HEK293 (cell line): ENCODE data around the gene STRA6.
A peak's percentile ranks its signal among the peaks of the same experiment; 100 is the strongest.

Source experiments
- HOXA7 ChIP-seq: sonication (generic); formaldehyde crosslinking; IDR thresholded peaks from 2 replicates; pipeline ENCODE4 v1.8.1; 2022; ENCODE audit warnings: missing genetic modification reagents, borderline replicate concordance
- YY2 ChIP-seq: fragments of 450-650 bp; formaldehyde crosslinking; IDR thresholded peaks from 2 replicates; pipeline ENCODE4 v1.5.1; 2016; ENCODE audit warnings: missing biosample characterization, missing genetic modification characterization
- ZIC2 ChIP-seq: fragments of 450-650 bp; formaldehyde crosslinking; IDR thresholded peaks from 2 replicates; pipeline ENCODE4 v1.5.1; 2016; ENCODE audit warnings: missing biosample characterization, missing genetic modification characterization
- ZNF24 ChIP-seq: fragments of 450-650 bp; formaldehyde crosslinking; IDR thresholded peaks from 2 replicates; pipeline ENCODE4 v1.5.1; 2016; ENCODE audit warnings: missing biosample characterization, missing genetic modification characterization
- ZNF366 ChIP-seq: fragments of 450-650 bp; formaldehyde crosslinking; conservative IDR thresholded peaks from 2 replicates; pipeline ENCODE4 v1.5.1; 2016; ENCODE audit warnings: missing biosample characterization, missing genetic modification characterization
- ZNF404 ChIP-seq: fragments of 450-650 bp; formaldehyde crosslinking; IDR thresholded peaks from 2 replicates; pipeline ENCODE4 v1.5.1; 2017; ENCODE audit warnings: missing biosample characterization, missing genetic modification characterization
- ZNF433 ChIP-seq: fragments of 450-650 bp; formaldehyde crosslinking; IDR thresholded peaks from 2 replicates; pipeline ENCODE4 v1.5.1; 2016; ENCODE audit warnings: missing biosample characterization, missing genetic modification characterization, low read depth
- ZNF510 ChIP-seq: fragments of 450-650 bp; formaldehyde crosslinking; IDR thresholded peaks from 2 replicates; pipeline ENCODE4 v1.5.1; 2018; ENCODE audit warnings: mild to moderate bottlenecking, missing genetic modification characterization, missing biosample characterization; ENCODE audit not compliant: insufficient replicate concordance
- ZNF548 ChIP-seq: fragments of 450-650 bp; formaldehyde crosslinking; IDR thresholded peaks from 2 replicates; pipeline ENCODE4 v1.5.1; 2016; ENCODE audit warnings: missing biosample characterization, missing genetic modification characterization
- ZNF558 ChIP-seq: fragments of 450-650 bp; formaldehyde crosslinking; IDR thresholded peaks from 2 replicates; pipeline ENCODE4 v1.5.1; 2016; ENCODE audit warnings: missing biosample characterization, missing genetic modification characterization
- ZNF677 ChIP-seq: fragments of 450-650 bp; IDR thresholded peaks from 2 replicates; pipeline ENCODE4 v1.5.0; 2018; ENCODE audit warnings: missing biosample characterization, mild to moderate bottlenecking, missing genetic modification characterization, moderate library complexity
- ZNF785 ChIP-seq: fragments of 450-650 bp; formaldehyde crosslinking; IDR thresholded peaks from 2 replicates; pipeline ENCODE4 v1.5.1; 2016; ENCODE audit warnings: missing biosample characterization, missing genetic modification characterization
- TF ChIP-seq, protein P1 (sequence below): fragments of 450-650 bp; formaldehyde crosslinking; IDR thresholded peaks from 2 replicates; pipeline ENCODE4 v1.5.1; 2016; ENCODE audit warnings: missing biosample characterization, missing genetic modification characterization
- TF ChIP-seq, protein P2 (sequence below): fragments of 450-650 bp; formaldehyde crosslinking; IDR thresholded peaks from 2 replicates; pipeline ENCODE4 v1.5.1; 2016; ENCODE audit warnings: missing biosample characterization, missing genetic modification characterization
- TF ChIP-seq, protein P3 (sequence below): fragments of 450-650 bp; formaldehyde crosslinking; optimal IDR thresholded peaks from 2 replicates; pipeline ENCODE3; 2016; ENCODE audit warnings: missing biosample characterization, mild to moderate bottlenecking, missing genetic modification characterization
- TF ChIP-seq, protein P4 (sequence below): fragments of 450-650 bp; formaldehyde crosslinking; IDR thresholded peaks from 2 replicates; pipeline ENCODE4 v1.5.1; 2016; ENCODE audit warnings: missing biosample characterization, missing genetic modification characterization, borderline replicate concordance
- TF ChIP-seq, protein P5 (sequence below): fragments of 450-650 bp; formaldehyde crosslinking; IDR thresholded peaks from 2 replicates; pipeline ENCODE4 v1.5.1; 2016; ENCODE audit warnings: missing biosample characterization, missing genetic modification characterization
- TF ChIP-seq, protein P6 (sequence below): fragments of 450-650 bp; formaldehyde crosslinking; IDR thresholded peaks from 2 replicates; pipeline ENCODE4 v1.5.1; 2017; ENCODE audit warnings: missing biosample characterization, missing genetic modification characterization
- TF ChIP-seq, protein P7 (sequence below): fragments of 450-650 bp; formaldehyde crosslinking; IDR thresholded peaks from 2 replicates; pipeline ENCODE4 v1.5.1; 2017; ENCODE audit warnings: missing biosample characterization, mild to moderate bottlenecking, missing genetic modification characterization, moderate library complexity
- TF ChIP-seq, protein P8 (sequence below): fragments of 450-650 bp; formaldehyde crosslinking; IDR thresholded peaks from 2 replicates; pipeline ENCODE4; 2016; ENCODE audit warnings: missing biosample characterization, missing genetic modification characterization

Gene STRA6

DNA sequence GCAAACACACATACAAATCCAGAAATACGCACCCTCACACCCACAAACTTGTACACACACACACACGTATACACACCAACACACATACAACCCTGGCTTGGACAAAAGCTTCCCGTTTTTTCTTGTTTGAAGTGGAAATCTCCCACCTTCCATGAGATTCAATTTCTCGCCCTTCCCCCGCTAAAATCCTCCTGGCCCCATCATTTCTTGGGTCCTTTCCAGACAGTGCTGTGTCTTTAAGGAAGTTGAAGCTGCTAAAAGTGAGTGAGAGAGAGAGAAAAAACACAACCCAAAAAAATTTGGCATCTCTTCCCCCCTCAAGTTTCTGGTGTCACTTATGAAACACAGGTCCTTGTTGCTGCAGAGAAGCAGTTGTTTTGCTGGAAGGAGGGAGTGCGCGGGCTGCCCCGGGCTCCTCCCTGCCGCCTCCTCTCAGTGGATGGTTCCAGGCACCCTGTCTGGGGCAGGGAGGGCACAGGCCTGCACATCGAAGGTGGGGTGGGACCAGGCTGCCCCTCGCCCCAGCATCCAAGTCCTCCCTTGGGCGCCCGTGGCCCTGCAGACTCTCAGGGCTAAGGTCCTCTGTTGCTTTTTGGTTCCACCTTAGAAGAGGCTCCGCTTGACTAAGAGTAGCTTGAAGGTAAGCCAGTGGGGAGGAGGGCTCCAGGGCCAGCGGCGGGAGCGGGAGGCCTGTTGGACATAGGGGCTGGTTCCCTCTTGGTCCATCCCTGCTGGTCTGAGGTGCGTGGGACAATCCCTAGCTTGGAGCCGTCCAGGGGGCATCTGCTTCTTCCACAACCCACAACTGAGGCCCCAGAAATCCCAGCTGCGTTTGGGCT, 29.0 kb downstream of the STRA6 start, which contains the start of gene ISLR (continued):
- TF ChIP-seq, protein P1, sequence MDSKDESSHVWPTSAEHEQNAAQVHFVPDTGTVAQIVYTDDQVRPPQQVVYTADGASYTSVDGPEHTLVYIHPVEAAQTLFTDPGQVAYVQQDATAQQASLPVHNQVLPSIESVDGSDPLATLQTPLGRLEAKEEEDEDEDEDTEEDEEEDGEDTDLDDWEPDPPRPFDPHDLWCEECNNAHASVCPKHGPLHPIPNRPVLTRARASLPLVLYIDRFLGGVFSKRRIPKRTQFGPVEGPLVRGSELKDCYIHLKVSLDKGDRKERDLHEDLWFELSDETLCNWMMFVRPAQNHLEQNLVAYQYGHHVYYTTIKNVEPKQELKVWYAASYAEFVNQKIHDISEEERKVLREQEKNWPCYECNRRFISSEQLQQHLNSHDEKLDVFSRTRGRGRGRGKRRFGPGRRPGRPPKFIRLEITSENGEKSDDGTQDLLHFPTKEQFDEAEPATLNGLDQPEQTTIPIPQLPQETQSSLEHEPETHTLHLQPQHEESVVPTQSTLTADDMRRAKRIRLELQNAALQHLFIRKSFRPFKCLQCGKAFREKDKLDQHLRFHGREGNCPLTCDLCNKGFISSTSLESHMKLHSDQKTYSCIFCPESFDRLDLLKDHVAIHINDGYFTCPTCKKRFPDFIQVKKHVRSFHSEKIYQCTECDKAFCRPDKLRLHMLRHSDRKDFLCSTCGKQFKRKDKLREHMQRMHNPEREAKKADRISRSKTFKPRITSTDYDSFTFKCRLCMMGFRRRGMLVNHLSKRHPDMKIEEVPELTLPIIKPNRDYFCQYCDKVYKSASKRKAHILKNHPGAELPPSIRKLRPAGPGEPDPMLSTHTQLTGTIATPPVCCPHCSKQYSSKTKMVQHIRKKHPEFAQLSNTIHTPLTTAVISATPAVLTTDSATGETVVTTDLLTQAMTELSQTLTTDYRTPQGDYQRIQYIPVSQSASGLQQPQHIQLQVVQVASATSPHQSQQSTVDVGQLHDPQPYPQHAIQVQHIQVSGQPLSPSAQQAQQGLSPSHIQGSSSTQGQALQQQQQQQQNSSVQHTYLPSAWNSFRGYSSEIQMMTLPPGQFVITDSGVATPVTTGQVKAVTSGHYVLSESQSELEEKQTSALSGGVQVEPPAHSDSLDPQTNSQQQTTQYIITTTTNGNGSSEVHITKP (tag by site-specific recombination), result peak; percentile 32; the same call in 1 of the 2 replicates
- TF ChIP-seq, protein P2, sequence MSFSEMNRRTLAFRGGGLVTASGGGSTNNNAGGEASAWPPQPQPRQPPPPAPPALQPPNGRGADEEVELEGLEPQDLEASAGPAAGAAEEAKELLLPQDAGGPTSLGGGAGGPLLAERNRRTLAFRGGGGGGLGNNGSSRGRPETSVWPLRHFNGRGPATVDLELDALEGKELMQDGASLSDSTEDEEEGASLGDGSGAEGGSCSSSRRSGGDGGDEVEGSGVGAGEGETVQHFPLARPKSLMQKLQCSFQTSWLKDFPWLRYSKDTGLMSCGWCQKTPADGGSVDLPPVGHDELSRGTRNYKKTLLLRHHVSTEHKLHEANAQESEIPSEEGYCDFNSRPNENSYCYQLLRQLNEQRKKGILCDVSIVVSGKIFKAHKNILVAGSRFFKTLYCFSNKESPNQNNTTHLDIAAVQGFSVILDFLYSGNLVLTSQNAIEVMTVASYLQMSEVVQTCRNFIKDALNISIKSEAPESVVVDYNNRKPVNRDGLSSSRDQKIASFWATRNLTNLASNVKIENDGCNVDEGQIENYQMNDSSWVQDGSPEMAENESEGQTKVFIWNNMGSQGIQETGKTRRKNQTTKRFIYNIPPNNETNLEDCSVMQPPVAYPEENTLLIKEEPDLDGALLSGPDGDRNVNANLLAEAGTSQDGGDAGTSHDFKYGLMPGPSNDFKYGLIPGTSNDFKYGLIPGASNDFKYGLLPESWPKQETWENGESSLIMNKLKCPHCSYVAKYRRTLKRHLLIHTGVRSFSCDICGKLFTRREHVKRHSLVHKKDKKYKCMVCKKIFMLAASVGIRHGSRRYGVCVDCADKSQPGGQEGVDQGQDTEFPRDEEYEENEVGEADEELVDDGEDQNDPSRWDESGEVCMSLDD (tag by site-specific recombination), result no peak
- TF ChIP-seq, protein P3, sequence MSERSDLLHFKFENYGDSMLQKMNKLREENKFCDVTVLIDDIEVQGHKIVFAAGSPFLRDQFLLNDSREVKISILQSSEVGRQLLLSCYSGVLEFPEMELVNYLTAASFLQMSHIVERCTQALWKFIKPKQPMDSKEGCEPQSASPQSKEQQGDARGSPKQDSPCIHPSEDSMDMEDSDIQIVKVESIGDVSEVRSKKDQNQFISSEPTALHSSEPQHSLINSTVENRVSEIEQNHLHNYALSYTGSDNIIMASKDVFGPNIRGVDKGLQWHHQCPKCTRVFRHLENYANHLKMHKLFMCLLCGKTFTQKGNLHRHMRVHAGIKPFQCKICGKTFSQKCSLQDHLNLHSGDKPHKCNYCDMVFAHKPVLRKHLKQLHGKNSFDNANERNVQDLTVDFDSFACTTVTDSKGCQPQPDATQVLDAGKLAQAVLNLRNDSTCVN, result no peak
- TF ChIP-seq ZNF366 (tag by site-specific recombination) (no peak), ZNF24 (tag by site-specific recombination) (no peak), ZNF548 (tag by site-specific recombination) (no peak), ZNF404 (tag by site-specific recombination) (no peak), ZIC2 (tag by site-specific recombination) (no peak), ZNF677 (tag by site-specific recombination) (no peak), ZNF558 (no peak), ZNF433 (tag by site-specific recombination) (no peak), ZNF510 (tag by site-specific recombination) (no peak), ZNF785 (tag by site-specific recombination) (0 out of 2 replicates have a peak, but pooled peaks have one; percentile 47), YY2 (tag by site-specific recombination) (no peak), HOXA7 (CRISPR knock-in tag) (no peak)
- TF ChIP-seq, protein P4, sequence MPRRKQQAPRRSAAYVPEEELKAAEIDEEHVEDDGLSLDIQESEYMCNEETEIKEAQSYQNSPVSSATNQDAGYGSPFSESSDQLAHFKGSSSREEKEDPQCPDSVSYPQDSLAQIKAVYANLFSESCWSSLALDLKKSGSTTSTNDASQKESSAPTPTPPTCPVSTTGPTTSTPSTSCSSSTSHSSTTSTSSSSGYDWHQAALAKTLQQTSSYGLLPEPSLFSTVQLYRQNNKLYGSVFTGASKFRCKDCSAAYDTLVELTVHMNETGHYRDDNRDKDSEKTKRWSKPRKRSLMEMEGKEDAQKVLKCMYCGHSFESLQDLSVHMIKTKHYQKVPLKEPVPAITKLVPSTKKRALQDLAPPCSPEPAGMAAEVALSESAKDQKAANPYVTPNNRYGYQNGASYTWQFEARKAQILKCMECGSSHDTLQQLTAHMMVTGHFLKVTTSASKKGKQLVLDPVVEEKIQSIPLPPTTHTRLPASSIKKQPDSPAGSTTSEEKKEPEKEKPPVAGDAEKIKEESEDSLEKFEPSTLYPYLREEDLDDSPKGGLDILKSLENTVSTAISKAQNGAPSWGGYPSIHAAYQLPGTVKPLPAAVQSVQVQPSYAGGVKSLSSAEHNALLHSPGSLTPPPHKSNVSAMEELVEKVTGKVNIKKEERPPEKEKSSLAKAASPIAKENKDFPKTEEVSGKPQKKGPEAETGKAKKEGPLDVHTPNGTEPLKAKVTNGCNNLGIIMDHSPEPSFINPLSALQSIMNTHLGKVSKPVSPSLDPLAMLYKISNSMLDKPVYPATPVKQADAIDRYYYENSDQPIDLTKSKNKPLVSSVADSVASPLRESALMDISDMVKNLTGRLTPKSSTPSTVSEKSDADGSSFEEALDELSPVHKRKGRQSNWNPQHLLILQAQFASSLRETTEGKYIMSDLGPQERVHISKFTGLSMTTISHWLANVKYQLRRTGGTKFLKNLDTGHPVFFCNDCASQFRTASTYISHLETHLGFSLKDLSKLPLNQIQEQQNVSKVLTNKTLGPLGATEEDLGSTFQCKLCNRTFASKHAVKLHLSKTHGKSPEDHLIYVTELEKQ (tag by site-specific recombination), result no peak
- TF ChIP-seq, protein P5, sequence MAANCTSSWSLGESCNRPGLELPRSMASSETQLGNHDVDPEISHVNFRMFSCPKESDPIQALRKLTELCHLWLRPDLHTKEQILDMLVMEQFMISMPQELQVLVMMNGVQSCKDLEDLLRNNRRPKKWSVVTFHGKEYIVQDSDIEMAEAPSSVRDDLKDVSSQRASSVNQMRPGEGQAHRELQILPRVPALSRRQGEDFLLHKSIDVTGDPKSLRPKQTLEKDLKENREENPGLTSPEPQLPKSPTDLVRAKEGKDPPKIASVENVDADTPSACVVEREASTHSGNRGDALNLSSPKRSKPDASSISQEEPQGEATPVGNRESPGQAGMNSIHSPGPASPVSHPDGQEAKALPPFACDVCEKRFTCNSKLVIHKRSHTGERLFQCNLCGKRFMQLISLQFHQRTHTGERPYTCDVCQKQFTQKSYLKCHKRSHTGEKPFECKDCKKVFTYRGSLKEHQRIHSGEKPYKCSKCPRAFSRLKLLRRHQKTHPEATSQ, result no peak
- TF ChIP-seq, protein P6, sequence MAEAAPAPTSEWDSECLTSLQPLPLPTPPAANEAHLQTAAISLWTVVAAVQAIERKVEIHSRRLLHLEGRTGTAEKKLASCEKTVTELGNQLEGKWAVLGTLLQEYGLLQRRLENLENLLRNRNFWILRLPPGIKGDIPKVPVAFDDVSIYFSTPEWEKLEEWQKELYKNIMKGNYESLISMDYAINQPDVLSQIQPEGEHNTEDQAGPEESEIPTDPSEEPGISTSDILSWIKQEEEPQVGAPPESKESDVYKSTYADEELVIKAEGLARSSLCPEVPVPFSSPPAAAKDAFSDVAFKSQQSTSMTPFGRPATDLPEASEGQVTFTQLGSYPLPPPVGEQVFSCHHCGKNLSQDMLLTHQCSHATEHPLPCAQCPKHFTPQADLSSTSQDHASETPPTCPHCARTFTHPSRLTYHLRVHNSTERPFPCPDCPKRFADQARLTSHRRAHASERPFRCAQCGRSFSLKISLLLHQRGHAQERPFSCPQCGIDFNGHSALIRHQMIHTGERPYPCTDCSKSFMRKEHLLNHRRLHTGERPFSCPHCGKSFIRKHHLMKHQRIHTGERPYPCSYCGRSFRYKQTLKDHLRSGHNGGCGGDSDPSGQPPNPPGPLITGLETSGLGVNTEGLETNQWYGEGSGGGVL (tag by site-specific recombination), result 0 out of 2 replicates have a peak, but pooled peaks have one; percentile 40
- TF ChIP-seq, protein P7, sequence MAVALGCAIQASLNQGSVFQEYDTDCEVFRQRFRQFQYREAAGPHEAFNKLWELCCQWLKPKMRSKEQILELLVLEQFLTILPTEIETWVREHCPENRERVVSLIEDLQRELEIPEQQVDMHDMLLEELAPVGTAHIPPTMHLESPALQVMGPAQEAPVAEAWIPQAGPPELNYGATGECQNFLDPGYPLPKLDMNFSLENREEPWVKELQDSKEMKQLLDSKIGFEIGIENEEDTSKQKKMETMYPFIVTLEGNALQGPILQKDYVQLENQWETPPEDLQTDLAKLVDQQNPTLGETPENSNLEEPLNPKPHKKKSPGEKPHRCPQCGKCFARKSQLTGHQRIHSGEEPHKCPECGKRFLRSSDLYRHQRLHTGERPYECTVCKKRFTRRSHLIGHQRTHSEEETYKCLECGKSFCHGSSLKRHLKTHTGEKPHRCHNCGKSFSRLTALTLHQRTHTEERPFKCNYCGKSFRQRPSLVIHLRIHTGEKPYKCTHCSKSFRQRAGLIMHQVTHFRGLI (tag by site-specific recombination), result no peak
- TF ChIP-seq, protein P8, sequence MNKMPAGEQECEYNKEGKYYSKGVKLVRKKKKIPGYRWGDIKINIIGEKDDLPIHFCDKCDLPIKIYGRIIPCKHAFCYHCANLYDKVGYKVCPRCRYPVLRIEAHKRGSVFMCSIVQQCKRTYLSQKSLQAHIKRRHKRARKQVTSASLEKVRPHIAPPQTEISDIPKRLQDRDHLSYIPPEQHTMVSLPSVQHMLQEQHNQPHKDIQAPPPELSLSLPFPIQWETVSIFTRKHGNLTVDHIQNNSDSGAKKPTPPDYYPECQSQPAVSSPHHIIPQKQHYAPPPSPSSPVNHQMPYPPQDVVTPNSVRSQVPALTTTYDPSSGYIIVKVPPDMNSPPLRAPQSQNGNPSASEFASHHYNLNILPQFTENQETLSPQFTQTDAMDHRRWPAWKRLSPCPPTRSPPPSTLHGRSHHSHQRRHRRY (tag by site-specific recombination), result no peak
